HG02943 (cell line): ENCODE data around the gene RPF1.
A peak's percentile ranks its signal among the peaks of the same experiment; 100 is the strongest.
"Not testable (repeated sequence)": the region's sequence is repeated elsewhere in the genome, so short reads cannot be mapped to it uniquely, and the experiment has no call there.

Experiments used
- ATAC-seq: cut with Tn5 transposase; IDR thresholded peaks from one replicate; pipeline ENCODE4 v1.9.1; 2021; ENCODE audit warnings: mild to moderate bottlenecking, low read depth, moderate library complexity; ENCODE audit not compliant: unreplicated experiment

The RPF1 gene

DNA sequence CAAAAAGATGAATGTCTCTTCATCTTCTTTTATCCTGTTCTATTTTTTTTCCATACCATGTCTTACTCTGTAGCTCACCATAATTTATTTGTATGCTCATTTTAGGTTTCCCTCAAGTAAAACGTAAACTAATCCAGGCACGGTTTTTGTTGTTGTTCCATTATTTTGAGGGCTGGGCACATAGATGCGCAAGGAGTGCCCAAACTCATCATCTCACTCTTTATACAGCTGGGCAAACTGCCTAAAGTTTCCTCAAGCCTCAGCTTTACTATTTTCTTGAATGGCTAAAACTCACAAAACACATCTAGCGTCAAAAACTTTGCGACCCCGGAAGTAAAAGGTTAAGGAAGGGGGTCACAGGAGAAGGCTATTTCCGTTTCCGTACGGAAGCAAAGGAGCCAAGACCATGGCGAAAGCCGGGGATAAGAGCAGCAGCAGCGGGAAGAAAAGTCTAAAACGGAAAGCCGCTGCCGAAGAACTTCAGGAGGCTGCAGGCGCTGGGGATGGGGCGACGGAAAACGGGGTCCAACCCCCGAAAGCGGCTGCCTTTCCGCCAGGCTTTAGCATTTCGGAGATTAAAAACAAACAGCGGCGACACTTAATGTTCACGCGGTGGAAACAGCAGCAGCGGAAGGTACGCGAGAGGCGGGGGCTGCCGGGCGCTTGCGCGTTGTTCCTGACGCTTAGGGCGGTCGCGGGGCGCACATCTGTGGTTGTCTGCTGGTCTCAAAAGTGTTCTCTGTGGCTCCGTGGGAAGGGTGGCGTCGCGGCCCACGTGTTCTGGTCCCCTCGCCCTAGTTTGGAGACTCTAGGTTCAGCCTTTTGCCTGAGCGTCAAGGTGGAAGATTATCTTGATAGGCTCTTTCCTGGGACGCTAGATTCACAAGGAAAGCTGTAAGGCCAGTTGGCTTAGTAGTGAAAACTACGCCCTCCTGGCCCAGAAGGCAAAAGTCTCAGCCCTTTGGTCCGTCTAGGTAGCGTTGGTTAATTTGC, at the start of gene RPF1:
TSS of gene RPF1 (plus strand) at position 391 of the 993 bp plus-strand sequence. CDS start at position 407, 16 bp downstream.
- peak; percentile 97 for ATAC-seq

DNA sequence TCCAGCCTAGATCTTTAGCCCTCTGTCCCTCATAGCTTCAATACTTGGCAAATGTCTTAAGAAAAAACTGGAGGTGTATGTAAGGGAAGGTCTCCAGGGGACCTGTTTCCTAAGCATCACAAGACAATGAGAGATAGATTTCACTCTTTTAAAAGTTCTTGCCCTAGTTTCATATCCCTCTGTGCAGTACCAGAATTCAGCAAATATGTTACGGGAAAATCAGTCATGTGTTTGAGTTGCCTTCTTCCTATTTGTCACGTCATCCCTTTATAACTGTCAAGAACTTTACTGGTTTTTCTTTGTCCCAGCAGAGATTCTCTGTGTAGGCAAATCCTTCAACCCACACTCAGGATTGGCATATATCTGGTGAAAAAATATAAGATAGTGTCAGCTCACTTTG, 48.5 kb upstream of the RPF1 start:
- ATAC-seq: no peak

DNA sequence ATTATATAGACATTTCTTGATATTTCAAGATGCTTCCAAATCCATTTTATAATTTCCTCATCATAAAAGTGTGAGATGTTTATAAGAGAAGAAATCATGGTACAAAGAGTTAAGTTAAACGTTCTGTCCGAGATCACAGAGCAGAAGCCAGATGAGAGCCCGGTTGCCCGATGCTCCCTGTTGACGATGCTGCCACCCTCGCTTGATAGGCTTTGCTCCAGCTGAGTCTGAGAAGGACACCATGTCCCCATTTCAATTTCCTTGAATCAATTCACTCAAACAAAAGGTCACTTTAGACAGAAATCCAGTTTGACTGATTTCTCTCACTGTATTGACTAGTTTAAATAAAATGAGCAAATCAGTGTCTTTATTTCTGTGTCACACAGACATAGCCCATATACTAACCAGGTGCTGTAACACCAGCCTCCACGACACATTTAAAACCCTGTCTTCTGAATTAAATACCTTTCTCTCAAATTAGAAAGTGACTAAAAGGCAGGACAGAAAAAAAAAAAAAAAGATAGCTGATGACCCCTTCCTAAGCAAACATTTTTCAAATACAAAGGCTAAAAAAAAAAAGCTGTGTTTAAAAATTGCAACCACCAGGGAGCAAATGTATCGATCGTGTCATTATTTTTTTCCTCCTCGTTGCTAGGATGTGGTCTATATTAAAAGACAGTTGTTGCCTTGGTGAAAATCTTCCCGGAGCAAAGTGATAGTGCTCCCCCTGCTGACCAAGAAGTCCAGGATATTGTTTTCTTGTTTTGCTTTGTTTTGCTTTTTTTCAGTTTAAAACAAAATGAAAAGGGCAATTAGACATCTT, 45.6 kb upstream of the RPF1 start:
- no peak for ATAC-seq

- ATAC-seq: no peak
These were observed 44.8 kb upstream of the RPF1 start for GRCh38 chr1:84434081-84434769.

DNA sequence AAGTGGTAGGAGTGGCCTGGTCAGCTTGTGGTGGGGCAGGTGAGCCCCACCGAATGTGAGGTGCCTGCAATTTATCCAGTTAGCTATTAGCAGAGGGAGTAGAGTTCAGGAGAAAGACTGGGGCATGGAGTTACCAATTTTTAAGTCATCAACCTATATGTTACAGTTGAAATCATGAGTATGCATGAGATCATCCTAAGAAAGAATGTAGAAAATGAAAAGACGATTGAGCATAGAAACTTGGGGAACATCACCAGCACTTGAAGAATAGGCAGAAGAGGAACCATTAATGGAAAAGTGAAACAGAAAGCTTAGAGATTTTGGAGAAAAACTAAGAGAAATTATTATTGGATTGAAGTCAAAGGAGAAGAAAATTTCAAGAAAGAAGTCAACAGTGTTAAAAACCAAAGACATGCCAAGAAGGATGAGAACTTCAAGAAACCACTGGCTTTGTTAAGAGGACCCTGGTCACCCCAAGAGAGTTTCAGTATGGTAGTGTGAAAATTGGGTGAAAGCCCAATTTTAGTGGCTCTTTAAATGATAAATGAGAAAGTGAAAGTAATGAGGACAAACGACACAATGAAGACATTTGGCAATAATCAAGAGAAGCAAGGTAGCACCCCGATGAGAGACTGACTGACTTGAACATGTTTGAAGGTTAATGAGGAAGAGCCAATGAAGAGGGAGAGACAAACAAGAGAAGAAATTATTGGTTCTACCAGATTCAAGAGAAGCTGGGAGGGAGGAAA, 44.1 kb upstream of the RPF1 start:
- peak; percentile 44 for ATAC-seq

DNA sequence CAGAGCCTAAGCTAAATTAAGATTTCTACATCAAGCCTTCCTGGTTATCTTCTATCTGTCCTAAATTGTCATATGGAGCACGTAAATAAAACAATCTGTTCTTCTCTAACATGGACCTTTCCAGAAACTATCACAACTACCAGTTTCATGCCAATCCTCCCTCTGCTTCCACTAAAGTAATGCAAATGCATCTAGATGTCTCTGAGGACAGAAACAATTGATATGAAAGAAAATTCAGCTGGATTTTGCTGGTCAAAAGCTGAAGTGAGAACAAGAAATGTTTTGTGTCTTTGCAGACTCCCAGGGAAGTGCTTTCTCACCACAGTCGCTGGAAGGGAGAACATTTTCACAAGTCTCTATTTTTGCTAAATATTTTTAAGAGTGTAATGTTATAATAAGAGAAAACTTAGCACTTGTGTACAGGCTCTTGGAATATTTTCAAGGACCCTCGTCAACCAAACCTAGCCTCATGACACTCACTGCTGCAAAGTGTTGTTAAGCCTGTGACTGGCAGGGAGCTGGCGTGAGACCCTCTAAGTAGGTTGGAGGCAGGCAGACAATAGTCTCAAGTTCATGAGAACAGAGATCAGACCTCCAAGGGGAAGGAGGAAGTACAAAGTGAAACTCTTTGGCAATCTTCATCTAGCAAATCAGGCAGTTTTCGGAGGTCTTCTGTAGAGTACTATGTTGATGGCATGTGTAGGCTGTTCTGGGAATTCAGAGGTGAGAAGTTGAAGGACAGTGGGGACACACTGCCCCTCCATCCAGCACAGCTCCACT, 42.0 kb upstream of the RPF1 start:
- ATAC-seq: no peak

- peak; percentile 96 for ATAC-seq
These were observed 36.8 kb upstream of the RPF1 start for GRCh38 chr1:84442256-84442655.

DNA sequence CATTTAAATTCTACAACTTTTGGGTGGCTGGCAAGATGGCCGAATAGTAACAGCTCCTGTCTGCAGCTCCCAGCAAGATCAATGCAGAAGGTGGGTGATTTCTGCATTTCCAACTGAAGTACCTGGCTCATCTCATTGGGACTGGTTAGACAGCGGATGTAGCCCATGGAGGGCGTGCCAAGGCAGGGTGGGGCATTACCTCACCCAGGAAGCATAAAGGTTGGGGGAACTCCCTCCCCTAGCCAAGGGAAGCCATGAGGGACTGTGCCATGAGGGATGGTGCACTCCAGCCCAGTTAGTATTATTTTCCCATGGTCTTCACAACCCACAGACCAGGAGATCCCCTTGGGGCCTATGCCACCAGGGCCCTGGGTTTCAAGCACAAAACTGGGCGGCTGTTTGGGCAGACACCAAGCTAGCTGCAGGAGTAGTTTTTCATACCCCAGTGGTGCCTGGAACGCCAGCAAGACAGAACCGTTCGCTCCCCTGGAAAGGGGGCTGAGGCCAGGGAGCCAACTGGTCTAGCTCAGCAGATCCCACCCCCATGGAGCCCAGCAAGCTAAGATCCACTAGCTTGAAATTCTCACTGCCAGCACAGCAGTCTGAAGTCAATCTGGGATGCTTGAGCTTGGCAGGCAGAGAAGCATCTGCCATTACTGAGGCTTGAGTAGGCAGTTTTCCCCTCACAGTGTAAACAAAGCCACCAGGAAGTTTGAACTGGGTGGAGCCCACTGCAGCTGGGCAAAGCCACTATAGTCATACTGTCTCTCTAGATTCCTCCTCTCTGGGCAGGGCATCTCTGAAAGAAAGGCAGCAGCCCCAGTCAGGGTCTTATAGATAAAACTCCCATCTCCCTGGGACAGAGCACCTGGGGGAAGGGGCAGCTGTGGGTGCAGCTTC, 36.1 kb upstream of the RPF1 start:
- not testable (repeated sequence) for ATAC-seq

- not testable (repeated sequence) for ATAC-seq
These were observed 30.4 kb upstream of the RPF1 start for GRCh38 chr1:84448704-84449103.

- ATAC-seq: no peak
These were observed 28.2 kb upstream of the RPF1 start for GRCh38 chr1:84450910-84451309.

- ATAC-seq: no peak
These were observed 26.6 kb upstream of the RPF1 start for GRCh38 chr1:84452436-84452835.

DNA sequence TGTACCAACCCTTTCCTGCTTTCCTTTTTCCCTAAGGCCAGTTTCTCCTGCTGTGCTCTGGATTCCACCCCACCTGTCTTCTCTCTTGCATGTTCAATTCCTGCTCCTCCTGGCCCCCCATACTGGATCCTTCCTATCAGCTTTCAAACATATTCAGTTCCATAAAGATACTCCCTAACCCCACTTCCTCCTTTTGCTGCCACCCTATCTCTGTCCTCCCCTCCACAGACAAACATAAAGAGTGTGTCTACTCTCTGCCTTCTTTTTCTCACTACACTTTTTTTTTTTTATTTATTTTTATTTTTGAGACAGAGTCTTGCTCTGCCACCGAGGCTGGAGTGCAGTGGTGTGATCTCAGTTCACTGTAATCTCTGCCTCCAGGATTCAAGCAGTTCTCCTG, 16.9 kb upstream of the RPF1 start:
- no peak for ATAC-seq

GRCh38 chr1:84467298-84467697, 11.8 kb upstream of the RPF1 start:
- ATAC-seq: no peak

GRCh38 chr1:84476225-84476624, 2.8 kb upstream of the RPF1 start:
- no peak for ATAC-seq

DNA sequence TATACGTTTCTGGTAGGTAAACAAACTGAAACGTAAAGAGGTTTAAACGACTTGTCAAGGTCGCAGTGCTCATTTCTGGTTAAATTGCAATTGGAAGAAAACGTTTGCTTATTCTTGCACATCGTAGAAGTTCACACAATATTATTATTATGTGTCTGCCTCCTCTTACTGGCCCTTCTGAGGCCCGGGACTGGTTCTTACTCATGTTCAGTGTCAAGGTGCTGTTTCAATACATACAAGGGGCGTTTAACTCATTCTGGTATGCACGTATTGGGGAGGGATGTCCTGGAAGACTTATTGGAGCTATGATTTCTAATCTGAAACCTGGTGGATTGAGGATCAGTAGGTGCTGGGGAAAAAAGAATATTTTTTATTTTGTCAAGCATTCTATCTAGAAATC, 932 bp downstream of the RPF1 start:
- no peak for ATAC-seq

DNA sequence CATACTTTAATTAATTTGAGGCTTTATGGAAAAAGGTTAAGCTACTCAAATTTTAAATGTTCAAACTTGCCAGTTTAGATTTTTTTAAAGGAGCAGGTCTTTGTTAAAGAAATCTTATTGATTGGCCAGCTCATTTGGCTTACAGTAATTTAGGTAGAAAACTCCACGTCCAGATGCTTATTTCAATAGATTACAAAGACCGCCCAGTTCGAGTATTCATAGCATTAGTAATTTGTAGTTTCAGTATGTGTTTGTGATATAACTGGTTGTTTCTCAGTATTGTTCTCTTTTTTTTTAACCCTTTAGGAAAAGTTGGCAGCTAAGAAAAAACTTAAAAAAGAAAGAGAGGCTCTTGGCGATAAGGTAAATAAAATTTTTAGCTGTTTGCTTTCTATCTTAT, 1.6 kb downstream of the RPF1 start:
- ATAC-seq: no peak

DNA sequence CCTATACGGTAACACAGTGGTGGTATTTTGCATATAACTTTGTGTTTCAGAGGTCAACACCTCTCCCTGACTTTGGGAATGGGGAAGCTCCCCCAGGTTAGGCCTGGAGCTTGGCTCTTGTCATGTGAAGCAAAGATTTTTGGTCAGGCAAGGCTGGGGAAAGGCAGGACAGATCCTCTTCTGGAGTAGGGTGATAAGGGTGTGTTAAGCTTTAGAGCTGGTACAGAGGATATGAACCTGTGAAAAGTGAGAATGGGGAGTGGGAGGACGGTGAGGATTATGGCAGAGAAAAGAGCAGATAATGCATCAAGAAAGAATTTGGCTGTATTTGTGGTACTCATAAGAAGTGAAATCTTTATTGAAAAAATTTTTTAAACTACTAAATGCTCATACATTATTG, 2.3 kb downstream of the RPF1 start:
- no peak for ATAC-seq

DNA sequence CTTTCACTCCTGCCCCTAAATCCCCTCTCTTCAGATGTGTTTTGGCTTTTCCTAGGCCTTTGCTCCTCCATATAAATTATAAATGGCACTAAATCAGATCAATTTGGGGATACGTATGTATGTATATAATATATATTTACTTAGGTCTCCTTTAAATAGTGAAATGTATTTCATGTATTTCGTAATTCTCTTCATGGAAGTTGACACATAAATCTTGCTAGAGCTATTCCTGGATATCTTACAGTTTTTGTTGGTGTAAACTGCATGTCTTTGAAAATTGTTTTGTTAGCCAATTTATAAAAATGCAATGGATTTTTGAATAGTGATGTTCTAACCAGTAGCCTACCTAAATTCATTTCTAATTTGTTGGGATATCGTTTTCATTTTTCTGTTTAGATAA, 9.0 kb downstream of the RPF1 start:
- no peak for ATAC-seq
